A549 (cell line): Measurements from ENCODE around the gene SLIT3. TPM values are rescaled to one million over a fixed set of nuclear protein-coding genes. Genes with fewer than 3 reads are reported as not detected.

Experiments used
- ATAC-seq, 2 experiments: fragments of 200-7000 bp in 1 of 2; fragments of >200 bp in 1 of 2; cut with Nextera tagmentation in 1 of 2; cut with Tn5 transposase in 1 of 2; 3 replicates each; pipeline versions ENCODE4 v1.8.0 to v1.9.1; 2018 to 2020; ENCODE audit warnings: mild to moderate bottlenecking in 1 of 2, moderate library complexity in 1 of 2
- CTCF ChIA-PET: fragments of 300-600 bp; sonication (Branson Sonifier 250); formaldehyde crosslinking; extraction: SDS; loops from one replicate; lab custom pipeline; 2021; ENCODE audit warnings: antibody characterized with exemption, inconsistent platforms; lab: Yijun Ruan, JAX
- POLR2A ChIA-PET: fragments of 350-600 bp; formaldehyde crosslinking; extraction: SDS; loops from one replicate; lab custom pipeline; 2021; ENCODE audit warnings: antibody characterized with exemption, inconsistent platforms; lab: Yijun Ruan, JAX
- DNase-seq, 2 experiments: peaks; one replicate each; pipeline versions ENCODE4 v3.0.0 to v3.0.0-alpha.2; 2011 to 2016; ENCODE audit warnings: low read depth in 1 of 2, low spot score in 1 of 2
- FAIRE-seq: peaks from 2 replicates; lab custom pipeline; 2011; peaks lifted over from hg19 to GRCh38; lab: Jason Lieb, UNC
- H3K27ac ChIP-seq, 2 experiments: fragments of >200 bp; sonication (Bioruptor Twin); formaldehyde crosslinking; 3 replicates each; pipeline ENCODE4 v1.5.1; 2016 to 2017
- H3K4me1 ChIP-seq: fragments of >200 bp; sonication (Bioruptor Twin); formaldehyde crosslinking; 3 replicates; pipeline ENCODE4 v1.6.1; 2016
- H3K4me2 ChIP-seq: fragments of >200 bp; sonication (Bioruptor Twin); formaldehyde crosslinking; 3 replicates; pipeline ENCODE4 v1.6.1; 2016
- H3K4me3 ChIP-seq: fragments of >200 bp; sonication (Bioruptor Twin); formaldehyde crosslinking; 3 replicates; pipeline ENCODE4 v1.5.1; 2016
- H3K9me3 ChIP-seq: fragments of >200 bp; sonication (Bioruptor Twin); formaldehyde crosslinking; 3 replicates; pipeline ENCODE4 v1.6.1; 2016
- BHLHE40 ChIP-seq: IDR thresholded peaks from 2 replicates; pipeline ENCODE4 v1.6.1; 2012; ENCODE audit warnings: low read depth, low read length, inconsistent platforms
- EHF ChIP-seq: fragments of 250-450 bp; sonication (Bioruptor Pico); IDR thresholded peaks from 2 replicates; pipeline ENCODE4 v1.5.0; 2020; ENCODE audit warnings: mild to moderate bottlenecking
- FOSB ChIP-seq: fragments of 250-450 bp; sonication (Bioruptor Pico); IDR thresholded peaks from 2 replicates; pipeline ENCODE4 v1.5.0; 2020; ENCODE audit warnings: mild to moderate bottlenecking, moderate library complexity
- GATA3 ChIP-seq: IDR thresholded peaks from 2 replicates; pipeline ENCODE4 v1.6.1; 2012; ENCODE audit warnings: borderline replicate concordance
- HMGXB4 ChIP-seq: fragments of 250-450 bp; sonication (Bioruptor Pico); IDR thresholded peaks from 2 replicates; pipeline ENCODE4 v1.5.0; 2021; ENCODE audit warnings: mild to moderate bottlenecking, moderate library complexity, borderline replicate concordance
- HOXA7 ChIP-seq: fragments of 250-450 bp; sonication (Bioruptor Pico); IDR thresholded peaks from 2 replicates; pipeline ENCODE4 v1.5.0; 2020; ENCODE audit warnings: mild to moderate bottlenecking, moderate library complexity
- HOXB5 ChIP-seq: fragments of 250-450 bp; sonication (Bioruptor Pico); IDR thresholded peaks from 2 replicates; pipeline ENCODE4 v1.5.0; 2020; ENCODE audit warnings: mild to moderate bottlenecking, moderate library complexity
- JUN ChIP-seq, 2 experiments: fragments of >200 bp; sonication (Bioruptor Twin); formaldehyde crosslinking; IDR thresholded peaks; 2 replicates in 1 of 2; 3 replicates in 1 of 2; pipeline ENCODE4 v1.6.1; 2016 to 2017
- JUNB ChIP-seq: fragments of >200 bp; sonication (Bioruptor Twin); formaldehyde crosslinking; IDR thresholded peaks from 2 replicates; pipeline ENCODE4 v1.6.1; 2016
- MAX ChIP-seq: IDR thresholded peaks from 2 replicates; pipeline ENCODE4 v1.6.1; 2012
- MAZ ChIP-seq: fragments of 150-350 bp; IDR thresholded peaks from 2 replicates; pipeline ENCODE4 v1.6.1; 2014; ENCODE audit warnings: antibody characterized with exemption, low read depth, low read length, borderline replicate concordance
- NFE2L2 ChIP-seq: fragments of 150-350 bp; conservative IDR thresholded peaks from 2 replicates; pipeline ENCODE4 v1.6.1; 2014; ENCODE audit warnings: low read length
- RARB ChIP-seq: fragments of 250-450 bp; sonication (Bioruptor Pico); IDR thresholded peaks from 2 replicates; pipeline ENCODE4 v1.8.0; 2021; ENCODE audit warnings: mild to moderate bottlenecking, moderate library complexity
- RCOR1 ChIP-seq: fragments of 150-350 bp; IDR thresholded peaks from 2 replicates; pipeline ENCODE4 v1.6.1; 2014; ENCODE audit warnings: antibody characterized with exemption, low read length, low read depth
- SMC3 ChIP-seq: fragments of >200 bp; sonication (Bioruptor Twin); formaldehyde crosslinking; IDR thresholded peaks from 3 replicates; pipeline ENCODE4 v1.6.1; 2018; ENCODE audit warnings: inconsistent platforms
- SREBF2 ChIP-seq: fragments of 450-650 bp; IDR thresholded peaks from 2 replicates; pipeline ENCODE4 v1.6.1; 2014; ENCODE audit warnings: mild to moderate bottlenecking, moderate library complexity
- TFCP2L1 ChIP-seq: fragments of 250-450 bp; sonication (Bioruptor Pico); IDR thresholded peaks from 2 replicates; pipeline ENCODE4 v1.5.0; 2021; ENCODE audit warnings: mild to moderate bottlenecking
- TP53 ChIP-seq: fragments of 250-450 bp; sonication (Bioruptor Pico); IDR thresholded peaks from 2 replicates; pipeline ENCODE4 v1.5.0; 2021; ENCODE audit warnings: mild to moderate bottlenecking, moderate library complexity
- USF2 ChIP-seq: fragments of 450-650 bp; IDR thresholded peaks from 2 replicates; pipeline ENCODE4 v1.6.1; 2014; ENCODE audit warnings: antibody characterized with exemption
- ZC3H11A ChIP-seq: fragments of 450-650 bp; IDR thresholded peaks from 2 replicates; pipeline ENCODE4 v1.6.1; 2014; ENCODE audit warnings: antibody characterized with exemption, mild to moderate bottlenecking
- ZFP36 ChIP-seq: fragments of 450-650 bp; IDR thresholded peaks from 2 replicates; pipeline ENCODE4 v1.6.1; 2014; ENCODE audit warnings: borderline replicate concordance; ENCODE audit not compliant: partially characterized antibody
- whole genome bisulfite sequencing: methylation state at CpG from one replicate; pipeline ENCODE4 v1.1.6; 2017; ENCODE audit errors: missing lambda C conversion rate; 5-methylcytosine and 5-hydroxymethylcytosine counted together
- polyA plus RNA-seq, 4 experiments: library from polyadenylated mRNA; depleted of rRNA in 3 of 4; stranded (reverse); fragments of >200 nt; fragmentation: RNase III in 1 of 4; extraction: RNeasy Plus Mini Kit Qiagen cat#74134 plus additional on column Dnase treatment in 1 of 4; gene quantifications; 2 replicates in 3 of 4; 3 replicates in 1 of 4; pipeline ENCODE4 v1.2.3, GENCODE V29; 2011 to 2017
- TF ChIP-seq, protein P1 (sequence below): IDR thresholded peaks from 2 replicates; pipeline ENCODE4 v1.6.1; 2012; ENCODE audit warnings: low read depth, borderline replicate concordance
- TF ChIP-seq, protein P2 (sequence below): fragments of 200-600 bp; sonication (generic); IDR thresholded peaks from 2 replicates; pipeline ENCODE4 v1.6.1; 2016; ENCODE audit warnings: antibody characterized with exemption, mild to moderate bottlenecking, moderate library complexity

Gene SLIT3
- polyA plus RNA-seq, 2 of the 4 experiments (the other 2 are of a cell fraction), result 12.7 to 22.9 TPM

GRCh38 chr5:168960497-168960896 is 340.4 kb downstream of the SLIT3 start:
- CTCF ChIA-PET, result interaction anchor here (1.2 to 1.5 kb wide), 3 partner anchors 13 to 254 kb away, joined by 3 to 4 read pairs (median 3); no protein-coding TSS in a partner anchor
- no peaks in the 10 kb centered on the region for H3K4me1 ChIP-seq
- H3K4me2 ChIP-seq, result no peak overlapping the region
- POLR2A ChIA-PET, result no interaction called here
- H3K27ac ChIP-seq, result no peak overlapping the region
- H3K9me3 ChIP-seq, result no peaks in the 10 kb centered on the region
- no peak for FAIRE-seq
- no peak for TF ChIP-seq HOXB5 (CRISPR knock-in tag)
- TF ChIP-seq EHF, result no peak
- TF ChIP-seq MAZ, result no peak
- ATAC-seq, result no peak
- no peak overlapping the region for H3K4me3 ChIP-seq
- DNase-seq, result no peak
- WGBS, result 51% methylated on average over 2 of the region's 2 CpGs

- H3K4me2 ChIP-seq, result no peak overlapping the region
- DNase-seq (no peak), ATAC-seq (no peak), FAIRE-seq (no peak)
- H3K4me3 ChIP-seq, result no peak overlapping the region
- CTCF ChIA-PET, result interaction anchor here (0.6 to 1.4 kb wide), 2 partner anchors 34 to 226 kb away, joined by 3 read pairs; no protein-coding TSS in a partner anchor
- no peak overlapping the region for H3K27ac ChIP-seq
- WGBS, result 87% methylated on average over 5 of the region's 5 CpGs
- TF ChIP-seq HOXA7 (CRISPR knock-in tag) (no peak), RARB (CRISPR knock-in tag) (no peak), USF2 (no peak), TP53 (CRISPR knock-in tag) (no peak), FOSB (no peak), ZC3H11A (no peak)
- POLR2A ChIA-PET, result no interaction called here
- no peaks in the 10 kb centered on the region for H3K9me3 ChIP-seq
- no peaks in the 10 kb centered on the region for H3K4me1 ChIP-seq
Measured at GRCh38 chr5:168953351-168953750, 347.6 kb downstream of the SLIT3 start.

DNA sequence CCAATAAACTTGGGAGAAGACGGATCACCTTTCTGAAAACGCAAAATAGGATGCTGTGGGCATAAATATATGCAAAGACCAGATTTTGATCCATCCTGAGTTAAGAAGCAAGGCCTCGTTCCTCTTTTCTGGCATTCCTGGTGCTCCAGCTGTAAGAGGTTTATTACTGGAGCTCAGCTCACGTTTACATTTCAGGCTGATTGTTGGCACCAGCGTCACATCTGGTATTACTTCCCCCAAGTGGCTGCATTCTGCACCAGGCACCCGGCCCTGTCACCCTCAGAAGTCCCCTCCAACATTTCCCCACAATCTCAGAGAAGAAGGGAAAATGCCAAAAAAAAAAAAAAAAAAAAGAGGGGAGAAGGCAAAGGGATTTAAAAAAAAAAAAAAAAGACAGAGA is 348.7 kb downstream of the SLIT3 start:
- Histone ChIP-seq H3K9me3 (no peaks in the 10 kb centered on the region), H3K27ac (no peak overlapping the region), H3K4me1 (0 out of 3 replicates have a peak, but pooled peaks cover 2% of the 10 kb centered on the region), H3K4me3 (no peak overlapping the region), H3K4me2 (no peak overlapping the region)
- no peak for ATAC-seq
- ChIA-PET CTCF (no interaction called here), POLR2A (no interaction called here)
- no peak for DNase-seq
- 85% methylated on average over 6 of the region's 6 CpGs for WGBS
- TF ChIP-seq TFCP2L1, result no peak
- TF ChIP-seq EHF, result no peak
- no peak for TF ChIP-seq MAX
- no peak for TF ChIP-seq ZFP36
- no peak for TF ChIP-seq SMC3
- no peak for TF ChIP-seq SREBF2
- no peak for TF ChIP-seq BHLHE40
- TF ChIP-seq GATA3, result no peak
- TF ChIP-seq RCOR1, result no peak
- TF ChIP-seq, protein P1, sequence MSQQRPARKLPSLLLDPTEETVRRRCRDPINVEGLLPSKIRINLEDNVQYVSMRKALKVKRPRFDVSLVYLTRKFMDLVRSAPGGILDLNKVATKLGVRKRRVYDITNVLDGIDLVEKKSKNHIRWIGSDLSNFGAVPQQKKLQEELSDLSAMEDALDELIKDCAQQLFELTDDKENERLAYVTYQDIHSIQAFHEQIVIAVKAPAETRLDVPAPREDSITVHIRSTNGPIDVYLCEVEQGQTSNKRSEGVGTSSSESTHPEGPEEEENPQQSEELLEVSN, result no peak
- TF ChIP-seq NFE2L2, result no peak
- no peak for FAIRE-seq

GRCh38 chr5:168951769-168952168 is 349.2 kb downstream of the SLIT3 start:
- no peak for FAIRE-seq
- WGBS, result 94% methylated on average over 5 of the region's 5 CpGs
- H3K4me1 ChIP-seq, result 0 out of 3 replicates have a peak, but pooled peaks cover 2% of the 10 kb centered on the region
- ChIA-PET CTCF (interaction anchor here (2.2 kb wide), 1 partner anchor 10 kb away, joined by 5 read pairs; no protein-coding TSS in a partner anchor), POLR2A (no interaction called here)
- no peak overlapping the region for H3K4me3 ChIP-seq
- H3K27ac ChIP-seq, result no peak overlapping the region
- H3K4me2 ChIP-seq, result no peak overlapping the region
- ATAC-seq, result no peak
- no peaks in the 10 kb centered on the region for H3K9me3 ChIP-seq
- DNase-seq, result no peak
- TF ChIP-seq JUN (IDR thresholded peaks at IDR 0.05) (no peak), USF2 (no peak), JUNB (no peak), HMGXB4 (no peak), MAZ (no peak), MAX (no peak), GATA3 (no peak)
- TF ChIP-seq, protein P2, sequence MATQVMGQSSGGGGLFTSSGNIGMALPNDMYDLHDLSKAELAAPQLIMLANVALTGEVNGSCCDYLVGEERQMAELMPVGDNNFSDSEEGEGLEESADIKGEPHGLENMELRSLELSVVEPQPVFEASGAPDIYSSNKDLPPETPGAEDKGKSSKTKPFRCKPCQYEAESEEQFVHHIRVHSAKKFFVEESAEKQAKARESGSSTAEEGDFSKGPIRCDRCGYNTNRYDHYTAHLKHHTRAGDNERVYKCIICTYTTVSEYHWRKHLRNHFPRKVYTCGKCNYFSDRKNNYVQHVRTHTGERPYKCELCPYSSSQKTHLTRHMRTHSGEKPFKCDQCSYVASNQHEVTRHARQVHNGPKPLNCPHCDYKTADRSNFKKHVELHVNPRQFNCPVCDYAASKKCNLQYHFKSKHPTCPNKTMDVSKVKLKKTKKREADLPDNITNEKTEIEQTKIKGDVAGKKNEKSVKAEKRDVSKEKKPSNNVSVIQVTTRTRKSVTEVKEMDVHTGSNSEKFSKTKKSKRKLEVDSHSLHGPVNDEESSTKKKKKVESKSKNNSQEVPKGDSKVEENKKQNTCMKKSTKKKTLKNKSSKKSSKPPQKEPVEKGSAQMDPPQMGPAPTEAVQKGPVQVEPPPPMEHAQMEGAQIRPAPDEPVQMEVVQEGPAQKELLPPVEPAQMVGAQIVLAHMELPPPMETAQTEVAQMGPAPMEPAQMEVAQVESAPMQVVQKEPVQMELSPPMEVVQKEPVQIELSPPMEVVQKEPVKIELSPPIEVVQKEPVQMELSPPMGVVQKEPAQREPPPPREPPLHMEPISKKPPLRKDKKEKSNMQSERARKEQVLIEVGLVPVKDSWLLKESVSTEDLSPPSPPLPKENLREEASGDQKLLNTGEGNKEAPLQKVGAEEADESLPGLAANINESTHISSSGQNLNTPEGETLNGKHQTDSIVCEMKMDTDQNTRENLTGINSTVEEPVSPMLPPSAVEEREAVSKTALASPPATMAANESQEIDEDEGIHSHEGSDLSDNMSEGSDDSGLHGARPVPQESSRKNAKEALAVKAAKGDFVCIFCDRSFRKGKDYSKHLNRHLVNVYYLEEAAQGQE, result no peak
